Embryonic facial prominence (tissue), 1 donor: ENCODE measurements around the gene PLN.

Source experiments
- DNase-seq: peaks from one replicate; pipeline ENCODE4 v3.0.0-alpha.2; 2016; ENCODE audit errors: extremely low spot score

PLN gene

DNA sequence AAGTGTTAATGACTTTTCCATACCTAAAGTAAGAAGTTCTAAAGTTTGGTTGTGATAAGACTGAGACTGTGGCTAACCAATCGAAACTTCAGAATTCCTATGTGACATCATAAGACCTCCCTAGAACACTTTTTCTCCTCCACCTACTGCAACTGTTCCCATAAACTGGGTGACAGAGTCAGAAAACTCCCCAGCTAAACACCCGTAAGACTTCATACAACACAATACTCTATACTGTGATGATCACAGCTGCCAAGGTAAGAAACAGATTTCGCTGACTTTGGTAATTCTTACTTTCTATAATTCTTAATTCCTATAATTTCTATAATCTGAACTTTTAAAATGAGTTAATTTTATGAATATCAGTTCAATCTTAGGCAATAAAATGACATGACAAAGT is at the start of gene PLN:
Gene PLN (plus strand): TSS at position 161 of the 400 bp plus-strand sequence. CDS start 10,626 bp downstream, outside the sequence.
- no peak for DNase-seq

DNA sequence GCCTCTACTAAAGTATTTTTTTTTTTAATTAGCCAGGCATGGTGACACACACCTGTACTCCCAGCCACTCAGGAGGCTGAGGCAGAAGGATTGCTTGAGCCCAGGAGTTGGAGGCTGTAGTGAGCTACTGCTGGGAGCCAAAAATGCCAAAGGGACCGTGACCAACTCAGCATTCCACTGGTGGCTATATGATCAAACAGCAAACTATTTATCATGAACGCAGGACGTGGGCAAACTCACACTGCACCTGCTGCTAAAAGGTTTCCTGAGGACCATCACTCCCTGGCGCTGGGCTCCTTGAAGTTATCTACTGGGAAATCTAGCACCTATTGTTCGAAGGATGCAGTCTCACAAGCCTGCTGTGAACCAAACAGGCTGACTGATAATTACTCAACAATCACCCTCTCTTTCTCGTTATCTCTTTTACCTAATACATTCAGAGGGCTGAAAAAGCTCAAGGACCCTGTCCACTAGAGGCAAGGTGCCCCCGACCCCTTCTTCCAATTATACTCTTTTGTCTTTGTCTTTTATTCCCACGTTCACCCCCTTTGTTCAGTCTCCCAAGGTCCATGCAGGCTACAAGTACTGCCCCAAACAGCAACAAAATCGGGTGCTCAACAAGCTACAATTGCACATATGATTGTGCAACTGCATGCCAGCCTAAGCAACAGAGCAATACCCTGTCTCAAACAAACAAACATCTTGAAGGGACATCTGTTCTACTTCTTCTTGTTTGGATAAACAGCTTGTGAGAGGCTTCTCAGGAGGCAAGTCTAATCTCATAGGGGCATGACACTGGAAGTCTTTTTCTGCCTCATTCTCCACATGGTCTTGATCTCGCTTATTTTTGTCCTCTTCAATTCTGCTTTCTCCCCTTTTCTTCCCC is 47.7 kb upstream of the PLN start:
- DNase-seq = no peak

- no peak for DNase-seq
These were observed 47.0 kb upstream of the PLN start for GRCh38 chr6:118501099-118501498.

DNA sequence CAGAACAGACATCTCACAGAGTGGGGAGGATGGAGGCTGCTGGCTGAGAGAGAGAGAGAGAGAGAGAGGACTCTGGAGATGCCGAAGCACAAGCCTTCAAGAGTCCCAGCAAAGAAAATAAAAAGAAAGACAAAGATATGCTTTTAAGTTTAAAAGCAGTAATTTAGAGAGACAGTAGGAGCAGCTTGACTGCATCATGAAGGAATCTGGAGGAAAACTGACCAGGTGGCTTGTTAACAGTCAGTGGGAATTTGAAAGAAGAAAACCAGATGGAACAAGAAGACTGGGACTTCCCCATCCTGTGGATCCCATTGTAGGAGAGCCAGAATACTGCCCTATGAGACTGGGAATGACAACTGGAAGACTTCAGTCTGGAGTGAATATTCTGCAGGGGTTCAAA is 46.3 kb upstream of the PLN start:
- no peak for DNase-seq

DNA sequence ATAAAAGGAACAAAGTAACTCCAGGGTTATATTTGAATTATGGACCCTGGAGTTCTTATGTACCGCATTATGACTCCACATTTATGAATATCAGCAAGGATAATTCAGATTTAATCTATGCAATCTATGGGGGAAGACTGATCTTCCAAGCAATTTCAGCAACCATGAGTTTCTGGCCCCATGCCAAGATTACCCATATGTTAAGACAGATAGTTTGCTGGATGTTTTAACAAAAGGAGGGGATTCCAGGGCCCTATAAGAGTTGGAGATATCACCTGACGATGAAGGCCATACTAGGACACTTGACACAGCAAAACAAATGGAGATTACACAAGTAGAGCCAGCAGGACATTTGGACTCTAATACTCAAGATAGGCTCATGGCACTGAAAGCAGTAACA is 45.9 kb upstream of the PLN start:
- DNase-seq = no peak

GRCh38 chr6:118504611-118505010 is 43.5 kb upstream of the PLN start:
- no peak for DNase-seq

- DNase-seq = no peak
These were observed 42.4 kb upstream of the PLN start for GRCh38 chr6:118505656-118506055.

- DNase-seq = no peak
These were observed 41.9 kb upstream of the PLN start for GRCh38 chr6:118506071-118506638.

GRCh38 chr6:118507636-118508035 is 40.5 kb upstream of the PLN start:
- no peak for DNase-seq

- DNase-seq = no peak
These were observed 39.0 kb upstream of the PLN start for GRCh38 chr6:118509009-118509617.

- DNase-seq = no peak
These were observed 36.0 kb upstream of the PLN start for GRCh38 chr6:118511930-118512715.

- DNase-seq = no peak
These were observed 33.4 kb upstream of the PLN start for GRCh38 chr6:118514689-118515088.

- no peak for DNase-seq
These were observed 25.7 kb upstream of the PLN start for GRCh38 chr6:118522422-118522821.

GRCh38 chr6:118523216-118523615 is 24.9 kb upstream of the PLN start:
- DNase-seq = no peak

DNA sequence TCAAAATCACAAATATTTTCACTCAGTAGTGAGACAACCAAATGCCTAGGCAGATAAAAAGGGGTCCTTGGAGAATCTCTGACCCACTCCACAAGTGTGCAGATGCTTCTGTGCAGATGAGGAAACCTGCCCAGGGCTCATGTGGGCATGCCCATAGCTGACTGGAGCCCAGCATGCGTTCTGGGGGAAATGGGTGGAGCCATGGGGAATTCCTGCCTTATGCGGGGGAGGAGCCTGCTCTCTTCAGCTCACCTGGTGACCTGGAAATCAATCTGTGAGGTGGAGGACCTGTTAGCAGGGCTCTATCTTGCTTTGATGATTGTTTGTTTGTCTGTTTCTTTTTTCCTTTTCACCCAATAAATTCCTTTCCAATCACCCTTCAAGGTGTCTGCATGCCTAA is 23.4 kb upstream of the PLN start:
- no peak for DNase-seq

GRCh38 chr6:118525913-118526780 is 21.9 kb upstream of the PLN start:
- DNase-seq = no peak

- no peak for DNase-seq
These were observed 20.0 kb upstream of the PLN start for GRCh38 chr6:118528129-118528528.

DNA sequence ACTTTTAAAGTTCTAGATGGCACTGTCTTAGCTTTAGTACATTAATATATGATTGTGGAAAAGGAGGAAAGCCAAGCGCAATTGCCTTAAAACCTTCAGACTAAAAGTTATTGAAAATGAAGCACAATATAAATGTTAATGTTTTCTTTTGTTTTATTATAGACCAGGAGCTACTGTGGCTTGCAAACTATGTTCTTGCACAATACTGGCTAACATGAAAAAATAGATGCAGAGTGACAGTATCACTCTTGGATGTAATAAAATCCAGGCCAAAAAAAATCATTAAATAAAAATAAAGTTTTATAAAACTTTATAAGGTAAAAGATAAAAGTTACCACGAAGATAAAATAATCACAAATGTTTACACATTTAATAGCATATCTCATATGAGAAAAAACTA is 18.3 kb upstream of the PLN start:
- DNase-seq = no peak

- DNase-seq = no peak
These were observed 17.2 kb upstream of the PLN start for GRCh38 chr6:118530942-118531341.

GRCh38 chr6:118535176-118535844 is 12.8 kb upstream of the PLN start:
- DNase-seq = no peak

GRCh38 chr6:118536478-118536877 is 11.6 kb upstream of the PLN start:
- DNase-seq = no peak
